ENCODE results near the gene PTPN3. TPM values are rescaled to one million over a fixed set of nuclear protein-coding genes. Genes with fewer than 3 reads are reported as not detected.
A peak's percentile ranks its signal among the peaks of the same experiment; 100 is the strongest.

The PTPN3 gene
- total RNA-seq, 1 experiment from 2014 or later: not detected

DNA sequence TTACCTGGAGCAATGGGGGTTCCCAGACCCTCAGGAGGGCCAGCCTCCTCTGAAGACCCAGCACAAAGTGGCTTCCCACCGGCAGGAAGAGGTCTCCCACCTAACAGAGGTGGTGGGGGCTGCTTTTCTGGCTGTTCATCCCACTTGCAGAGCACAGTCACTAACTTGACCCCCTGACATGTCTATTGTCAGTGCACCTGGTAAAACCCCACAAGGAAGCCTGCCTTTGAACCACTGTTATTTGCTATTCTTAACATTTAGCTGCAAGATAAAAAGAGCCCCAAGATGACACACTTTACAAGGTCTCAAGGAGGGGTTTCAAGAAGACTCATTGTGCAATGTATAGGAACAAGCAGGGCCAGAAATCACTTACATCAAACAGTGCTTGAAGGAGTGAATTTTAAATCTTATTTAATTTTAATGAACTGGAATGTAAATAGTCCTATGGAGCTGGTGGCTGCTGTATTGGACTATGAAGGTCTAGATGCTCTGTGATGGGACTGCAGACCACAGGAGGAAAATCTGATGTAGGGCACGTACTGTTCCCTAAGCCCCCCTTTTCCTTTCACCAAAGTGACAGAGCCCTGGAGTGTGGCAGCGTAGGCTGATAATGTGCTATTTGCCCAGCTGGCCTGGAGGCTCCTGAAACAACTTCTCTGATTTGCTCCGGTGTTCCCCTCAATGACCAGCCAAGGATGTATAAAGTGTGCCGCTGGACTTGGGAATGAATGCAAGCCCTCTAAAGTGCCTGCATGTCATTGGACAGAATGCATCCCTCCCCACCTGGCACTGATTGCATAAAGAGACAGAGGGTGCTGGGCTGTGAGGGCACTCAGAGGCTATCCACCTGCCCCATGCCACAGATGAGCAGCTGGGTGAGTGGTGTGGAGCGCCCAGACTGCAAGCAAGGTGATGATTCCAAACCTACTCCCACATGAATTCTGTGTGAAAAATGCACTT lies 80.2 kb downstream of the PTPN3 start:
- H3K9ac ChIP-seq (ENCODE audit: low read length): no peak overlapping the region
- no peaks in the 10 kb centered on the region for H3K36me3 ChIP-seq (ENCODE audit: insufficient read depth, low read length)
- no peak overlapping the region for H3K4me3 ChIP-seq (ENCODE audit: low read length)
- H2AFZ ChIP-seq (ENCODE audit: low read length): no peak overlapping the region
- no peaks in the 10 kb centered on the region for H3K79me2 ChIP-seq (ENCODE audit: low read length)
- no peaks in the 10 kb centered on the region for H3K9me3 ChIP-seq (ENCODE audit: low read length)
- no peaks in the 10 kb centered on the region for H3K27me3 ChIP-seq (ENCODE audit: low read length)
- no peak overlapping the region for H3K27ac ChIP-seq (ENCODE audit: low read length)
- no peaks in the 10 kb centered on the region for H4K20me1 ChIP-seq (ENCODE audit: insufficient read depth, low read depth, low read length)
- no peak for DNase-seq
- H3K9me2 ChIP-seq (replicated peaks; ENCODE audit: insufficient read depth, low read length): no peaks in the 10 kb centered on the region
- no peak overlapping the region for H3K4me2 ChIP-seq (ENCODE audit: low read depth, low read length, poor library complexity, severe bottlenecking)
- peaks cover 6% of the 10 kb centered on the region for H3K4me1 ChIP-seq (ENCODE audit: low read length)

DNA sequence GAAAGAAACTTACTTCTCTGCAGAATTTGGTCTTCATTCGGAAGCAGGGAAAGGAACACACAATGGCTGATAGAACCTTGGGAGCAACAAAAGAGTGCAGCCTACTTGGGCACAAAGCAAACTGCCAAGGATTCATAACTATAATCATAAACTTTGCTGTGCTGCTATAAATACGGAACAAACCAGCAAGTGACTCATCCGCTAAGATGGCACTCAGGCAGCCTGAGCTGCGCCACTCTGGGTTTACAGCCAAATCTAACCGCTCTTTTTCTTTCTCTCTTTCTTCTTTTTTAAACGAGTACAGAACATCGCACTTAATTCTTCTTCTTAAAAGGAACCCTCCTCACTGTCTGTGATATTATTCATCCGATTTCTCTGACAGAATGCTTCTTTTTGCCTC lies 81.1 kb downstream of the PTPN3 start:
- Histone ChIP-seq H3K36me3 (ENCODE audit: insufficient read depth, low read length) (no peaks in the 10 kb centered on the region), H2AFZ (ENCODE audit: low read length) (no peak overlapping the region), H3K9me3 (ENCODE audit: low read length) (no peaks in the 10 kb centered on the region), H3K9me2 (replicated peaks; ENCODE audit: insufficient read depth, low read length) (no peaks in the 10 kb centered on the region), H4K20me1 (ENCODE audit: insufficient read depth, low read depth, low read length) (no peaks in the 10 kb centered on the region), H3K9ac (ENCODE audit: low read length) (no peak overlapping the region), H3K4me1 (ENCODE audit: low read length) (peaks cover 6% of the 10 kb centered on the region), H3K4me3 (ENCODE audit: low read length) (no peak overlapping the region), H3K27me3 (ENCODE audit: low read length) (no peaks in the 10 kb centered on the region), H3K4me2 (ENCODE audit: low read depth, low read length, poor library complexity, severe bottlenecking) (no peak overlapping the region), H3K27ac (ENCODE audit: low read length) (no peak overlapping the region), H3K79me2 (ENCODE audit: low read length) (no peaks in the 10 kb centered on the region)
- DNase-seq: no peak

DNA sequence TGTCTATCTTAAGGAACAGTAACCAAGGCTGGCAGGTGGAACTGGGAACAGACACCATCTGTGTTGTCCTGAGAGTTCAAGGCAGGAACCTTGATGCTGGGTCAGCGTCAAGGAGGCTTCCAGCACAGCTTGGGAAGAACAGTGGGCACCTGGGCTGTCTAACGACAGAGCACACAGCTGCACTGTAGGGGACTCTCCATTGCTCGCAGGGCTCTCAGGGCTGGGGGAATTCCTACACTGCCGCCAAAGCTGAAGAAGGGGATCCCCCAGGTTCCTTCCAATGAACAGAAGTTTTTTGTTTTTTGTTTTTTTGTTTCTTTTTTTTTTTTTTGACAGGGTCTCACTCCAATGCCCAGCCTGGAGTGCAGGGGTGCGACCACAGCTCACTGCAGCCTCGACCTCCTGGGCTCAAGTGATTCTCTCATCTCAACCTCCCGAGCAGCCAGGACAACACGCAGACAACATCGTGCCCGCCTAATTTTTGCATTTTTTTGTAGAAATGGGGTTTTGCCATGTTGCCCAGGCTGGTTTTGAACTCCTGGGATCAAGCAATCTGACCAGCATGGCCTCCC lies 81.9 kb downstream of the PTPN3 start:
- no peaks in the 10 kb centered on the region for H3K36me3 ChIP-seq (ENCODE audit: insufficient read depth, low read length)
- no peak overlapping the region for H3K4me2 ChIP-seq (ENCODE audit: low read depth, low read length, poor library complexity, severe bottlenecking)
- H3K27me3 ChIP-seq (ENCODE audit: low read length): no peaks in the 10 kb centered on the region
- H3K9me3 ChIP-seq (ENCODE audit: low read length): no peaks in the 10 kb centered on the region
- H3K9ac ChIP-seq (ENCODE audit: low read length): no peak overlapping the region
- no peak for DNase-seq
- no peak overlapping the region for H2AFZ ChIP-seq (ENCODE audit: low read length)
- H3K79me2 ChIP-seq (ENCODE audit: low read length): no peaks in the 10 kb centered on the region
- H3K9me2 ChIP-seq (replicated peaks; ENCODE audit: insufficient read depth, low read length): no peaks in the 10 kb centered on the region
- H3K4me1 ChIP-seq (ENCODE audit: low read length): peaks cover 6% of the 10 kb centered on the region
- no peaks in the 10 kb centered on the region for H4K20me1 ChIP-seq (ENCODE audit: insufficient read depth, low read depth, low read length)
- no peak overlapping the region for H3K27ac ChIP-seq (ENCODE audit: low read length)
- H3K4me3 ChIP-seq (ENCODE audit: low read length): no peak overlapping the region

DNA sequence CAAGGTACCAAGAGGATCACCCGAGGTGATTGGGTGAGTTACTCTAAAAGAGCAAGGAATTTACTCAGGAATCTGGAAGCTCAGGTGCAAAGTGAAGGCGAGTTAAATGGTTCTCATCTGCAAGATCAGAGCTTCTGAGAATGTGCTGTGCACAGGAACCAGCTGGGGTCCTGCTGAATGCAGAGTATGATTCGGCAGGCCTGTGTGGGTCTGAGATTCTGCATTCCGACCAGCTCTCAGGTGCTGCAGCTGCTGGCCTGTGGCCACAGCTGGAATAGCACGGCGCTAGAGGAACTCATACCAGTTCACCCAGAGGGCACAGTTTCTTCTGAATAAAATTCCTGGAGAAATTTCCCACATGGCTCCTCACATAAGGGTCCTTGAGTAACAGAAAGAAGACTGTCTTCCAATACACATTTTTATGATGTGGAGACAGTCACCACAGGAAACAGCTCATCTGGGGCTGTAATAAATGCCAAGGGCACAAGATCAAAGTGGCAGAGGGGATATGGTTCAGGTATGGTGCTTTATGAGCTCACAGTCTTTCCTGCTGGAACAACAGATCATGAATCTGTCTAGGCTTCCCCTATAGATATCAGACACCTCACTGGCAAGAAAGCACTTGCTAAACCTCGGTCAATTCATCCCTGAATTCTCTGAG lies 83.9 kb downstream of the PTPN3 start:
- H3K79me2 ChIP-seq (ENCODE audit: low read length): no peaks in the 10 kb centered on the region
- H3K9ac ChIP-seq (ENCODE audit: low read length): no peak overlapping the region
- no peaks in the 10 kb centered on the region for H4K20me1 ChIP-seq (ENCODE audit: insufficient read depth, low read depth, low read length)
- no peak overlapping the region for H3K4me3 ChIP-seq (ENCODE audit: low read length)
- H3K9me2 ChIP-seq (replicated peaks; ENCODE audit: insufficient read depth, low read length): no peaks in the 10 kb centered on the region
- H3K36me3 ChIP-seq (ENCODE audit: insufficient read depth, low read length): no peaks in the 10 kb centered on the region
- no peaks in the 10 kb centered on the region for H3K9me3 ChIP-seq (ENCODE audit: low read length)
- H3K27me3 ChIP-seq (ENCODE audit: low read length): no peaks in the 10 kb centered on the region
- no peak overlapping the region for H3K4me2 ChIP-seq (ENCODE audit: low read depth, low read length, poor library complexity, severe bottlenecking)
- peaks cover 6% of the 10 kb centered on the region for H3K4me1 ChIP-seq (ENCODE audit: low read length)
- H3K27ac ChIP-seq (ENCODE audit: low read length): no peak overlapping the region
- H2AFZ ChIP-seq (ENCODE audit: low read length): no peak overlapping the region
- DNase-seq: no peak

DNA sequence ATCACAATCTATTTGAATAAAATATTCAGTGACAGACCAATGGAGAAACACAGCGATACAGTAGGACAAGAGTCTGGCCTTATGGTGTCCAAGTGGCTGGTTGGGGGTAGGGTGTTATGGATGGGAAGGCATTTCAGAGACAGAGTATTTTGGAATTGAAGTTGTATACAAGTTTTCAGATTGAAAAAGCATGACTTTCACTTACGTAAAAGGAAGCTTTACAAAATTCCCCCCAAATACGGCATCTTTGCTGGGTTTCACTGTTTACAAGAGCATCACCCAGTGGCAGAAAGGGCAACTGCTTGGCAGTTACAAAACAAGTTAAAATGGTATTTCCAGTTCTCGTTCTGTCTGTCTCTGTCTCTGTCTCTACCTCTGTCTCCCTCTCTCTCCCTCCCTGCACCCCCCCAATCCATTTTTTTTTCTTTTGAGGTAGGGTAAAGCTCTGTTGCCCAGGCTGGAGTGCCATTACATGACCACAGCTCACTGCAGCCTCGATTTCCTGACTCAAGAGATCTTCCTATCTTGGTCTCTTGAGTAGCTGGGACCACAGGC lies 86.2 kb downstream of the PTPN3 start:
- H3K4me3 ChIP-seq (ENCODE audit: low read length): no peak overlapping the region
- H4K20me1 ChIP-seq (ENCODE audit: insufficient read depth, low read depth, low read length): no peaks in the 10 kb centered on the region
- no peaks in the 10 kb centered on the region for H3K9me3 ChIP-seq (ENCODE audit: low read length)
- no peaks in the 10 kb centered on the region for H3K27me3 ChIP-seq (ENCODE audit: low read length)
- no peaks in the 10 kb centered on the region for H3K36me3 ChIP-seq (ENCODE audit: insufficient read depth, low read length)
- H3K27ac ChIP-seq (ENCODE audit: low read length): no peak overlapping the region
- no peak overlapping the region for H3K4me2 ChIP-seq (ENCODE audit: low read depth, low read length, poor library complexity, severe bottlenecking)
- no peaks in the 10 kb centered on the region for H3K79me2 ChIP-seq (ENCODE audit: low read length)
- H3K9ac ChIP-seq (ENCODE audit: low read length): no peak overlapping the region
- no peaks in the 10 kb centered on the region for H3K4me1 ChIP-seq (ENCODE audit: low read length)
- H2AFZ ChIP-seq (ENCODE audit: low read length): no peak overlapping the region; the same call in 1 of the 2 replicates
- DNase-seq: peak; percentile 62
- no peaks in the 10 kb centered on the region for H3K9me2 ChIP-seq (replicated peaks; ENCODE audit: insufficient read depth, low read length)

DNA sequence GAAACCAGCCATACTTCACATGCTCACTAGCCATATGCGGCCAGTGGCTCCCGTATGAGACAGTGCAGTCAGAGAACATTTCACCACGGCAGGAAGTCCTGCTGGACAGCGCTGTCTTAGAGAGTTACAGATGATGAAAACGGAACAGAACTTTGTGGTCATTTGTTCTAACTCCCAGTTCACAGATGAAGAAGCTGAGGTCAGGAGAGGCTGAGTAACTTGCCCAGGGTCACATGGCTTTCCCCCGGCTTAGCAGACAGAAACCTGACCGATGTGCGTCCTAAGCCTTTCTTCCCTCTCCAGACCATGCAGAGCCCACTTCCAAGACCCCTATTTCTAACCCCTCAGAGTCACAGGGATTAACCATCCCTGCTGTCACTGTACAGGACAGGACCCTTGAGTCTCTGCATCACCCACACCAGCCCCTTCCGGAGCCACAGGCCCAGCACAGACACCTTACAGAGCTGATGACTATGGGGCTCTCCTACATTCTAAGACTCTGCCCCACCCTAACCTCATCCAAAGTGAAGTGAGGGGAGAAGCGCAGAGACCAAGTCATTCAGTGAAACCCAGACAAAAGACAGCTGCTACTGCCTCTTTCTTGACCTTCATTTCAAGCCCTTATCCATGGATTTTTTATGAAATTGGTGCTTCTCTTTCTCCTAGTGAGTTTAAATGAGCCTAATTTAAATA lies 86.9 kb downstream of the PTPN3 start:
- no peak overlapping the region for H3K27ac ChIP-seq (ENCODE audit: low read length)
- no peak for DNase-seq

DNA sequence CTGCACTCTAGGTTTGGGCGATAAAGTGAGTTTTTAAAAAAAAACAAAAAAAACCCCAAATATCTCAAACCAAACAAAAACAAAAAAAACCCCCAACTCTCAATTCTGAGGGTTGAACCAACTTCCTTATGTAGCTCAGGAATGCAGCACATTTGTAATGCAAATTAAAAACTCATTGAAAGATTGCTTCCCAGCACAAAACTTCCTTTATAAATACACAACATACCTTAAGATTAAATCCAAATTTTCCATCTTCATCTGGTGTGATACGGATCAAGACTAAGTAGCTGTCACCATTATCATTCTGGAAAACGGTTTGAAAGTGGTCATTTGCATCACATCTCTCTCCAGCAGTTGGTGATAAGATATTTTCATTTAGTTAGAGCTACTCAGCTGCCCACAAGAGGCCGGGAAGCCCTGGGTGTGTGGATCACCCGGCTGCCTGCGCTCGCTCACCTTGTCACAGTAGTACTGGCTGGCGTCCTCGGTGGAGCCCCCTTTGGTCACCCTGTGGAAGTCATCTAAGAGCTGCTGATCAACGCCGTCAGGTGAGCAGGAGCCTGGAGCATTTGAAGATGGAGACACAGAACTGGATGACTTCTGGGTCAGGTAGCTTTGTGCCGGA lies 88.2 kb downstream of the PTPN3 start:
- Histone ChIP-seq H4K20me1 (ENCODE audit: insufficient read depth, low read depth, low read length) (no peaks in the 10 kb centered on the region), H3K36me3 (ENCODE audit: insufficient read depth, low read length) (no peaks in the 10 kb centered on the region), H3K4me1 (ENCODE audit: low read length) (no peaks in the 10 kb centered on the region), H3K4me3 (ENCODE audit: low read length) (no peak overlapping the region), H2AFZ (ENCODE audit: low read length) (no peak overlapping the region), H3K4me2 (ENCODE audit: low read depth, low read length, poor library complexity, severe bottlenecking) (no peak overlapping the region), H3K9me3 (ENCODE audit: low read length) (no peaks in the 10 kb centered on the region), H3K9ac (ENCODE audit: low read length) (no peak overlapping the region), H3K27ac (ENCODE audit: low read length) (no peak overlapping the region), H3K9me2 (replicated peaks; ENCODE audit: insufficient read depth, low read length) (no peaks in the 10 kb centered on the region), H3K79me2 (ENCODE audit: low read length) (no peaks in the 10 kb centered on the region), H3K27me3 (ENCODE audit: low read length) (no peaks in the 10 kb centered on the region)
- DNase-seq: peak; percentile 63

More for the DNA sequence above, 86.9 kb downstream of the PTPN3 start:
- no peak overlapping the region for H3K4me2 ChIP-seq (ENCODE audit: low read depth, low read length, poor library complexity, severe bottlenecking)
- no peaks in the 10 kb centered on the region for H3K27me3 ChIP-seq (ENCODE audit: low read length)
- H3K9me2 ChIP-seq (replicated peaks; ENCODE audit: insufficient read depth, low read length): no peaks in the 10 kb centered on the region
- no peaks in the 10 kb centered on the region for H3K79me2 ChIP-seq (ENCODE audit: low read length)
- no peak overlapping the region for H3K4me3 ChIP-seq (ENCODE audit: low read length)
- H3K9me3 ChIP-seq (ENCODE audit: low read length): no peaks in the 10 kb centered on the region
- H3K36me3 ChIP-seq (ENCODE audit: insufficient read depth, low read length): no peaks in the 10 kb centered on the region
- no peak overlapping the region for H2AFZ ChIP-seq (ENCODE audit: low read length)
- H4K20me1 ChIP-seq (ENCODE audit: insufficient read depth, low read depth, low read length): no peaks in the 10 kb centered on the region
- H3K4me1 ChIP-seq (ENCODE audit: low read length): no peaks in the 10 kb centered on the region
- H3K9ac ChIP-seq (ENCODE audit: low read length): no peak overlapping the region
